ENCODE data around the gene NFE2L3. TPM values are rescaled to one million over a fixed set of nuclear protein-coding genes. Genes with fewer than 3 reads are reported as not detected.

Gene NFE2L3
- total and polyA plus RNA-seq, 8 donors = 1.2 to 10.3 (median 2.4) TPM

DNA sequence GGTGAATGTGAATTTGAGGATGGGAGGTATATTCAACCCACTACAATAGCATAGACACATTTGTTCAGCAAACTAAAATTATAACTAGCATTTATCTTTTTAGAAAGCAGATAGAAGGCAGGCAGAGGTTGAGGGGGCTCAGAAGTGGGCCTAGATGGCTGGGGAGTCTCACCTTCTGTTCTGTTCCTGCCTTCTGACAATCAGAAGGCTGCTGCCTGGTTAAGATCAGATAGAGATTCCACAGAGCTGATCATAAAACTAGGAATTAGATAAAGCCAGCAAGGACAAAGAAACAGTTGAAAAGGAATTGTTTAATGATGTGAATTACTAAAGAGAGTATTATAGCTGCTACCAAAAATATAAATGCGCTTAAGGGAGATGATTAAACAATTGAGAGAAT is 11.6 kb upstream of the NFE2L3 start:
- ATAC-seq = no peak
- no peaks in the 10 kb centered on the region for H3K36me3 ChIP-seq
- intact Hi-C loops (cut with DNase I) = no loop called here
- no peak for DNase-seq
- H3K27ac ChIP-seq = no peak overlapping the region
- WGBS, 2 donors = 95 to 100% methylated on average over 1 of the region's 1 CpG
- FAIRE-seq = no peak
- TF ChIP-seq, protein P1, sequence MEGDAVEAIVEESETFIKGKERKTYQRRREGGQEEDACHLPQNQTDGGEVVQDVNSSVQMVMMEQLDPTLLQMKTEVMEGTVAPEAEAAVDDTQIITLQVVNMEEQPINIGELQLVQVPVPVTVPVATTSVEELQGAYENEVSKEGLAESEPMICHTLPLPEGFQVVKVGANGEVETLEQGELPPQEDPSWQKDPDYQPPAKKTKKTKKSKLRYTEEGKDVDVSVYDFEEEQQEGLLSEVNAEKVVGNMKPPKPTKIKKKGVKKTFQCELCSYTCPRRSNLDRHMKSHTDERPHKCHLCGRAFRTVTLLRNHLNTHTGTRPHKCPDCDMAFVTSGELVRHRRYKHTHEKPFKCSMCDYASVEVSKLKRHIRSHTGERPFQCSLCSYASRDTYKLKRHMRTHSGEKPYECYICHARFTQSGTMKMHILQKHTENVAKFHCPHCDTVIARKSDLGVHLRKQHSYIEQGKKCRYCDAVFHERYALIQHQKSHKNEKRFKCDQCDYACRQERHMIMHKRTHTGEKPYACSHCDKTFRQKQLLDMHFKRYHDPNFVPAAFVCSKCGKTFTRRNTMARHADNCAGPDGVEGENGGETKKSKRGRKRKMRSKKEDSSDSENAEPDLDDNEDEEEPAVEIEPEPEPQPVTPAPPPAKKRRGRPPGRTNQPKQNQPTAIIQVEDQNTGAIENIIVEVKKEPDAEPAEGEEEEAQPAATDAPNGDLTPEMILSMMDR (IDR thresholded peaks at IDR 0.05) = no peak
- no peaks in the 10 kb centered on the region for H3K4me1 ChIP-seq
- H3K27me3 ChIP-seq = no peaks in the 10 kb centered on the region
- H3K9me3 ChIP-seq = no peaks in the 10 kb centered on the region
- no peak overlapping the region for H3K4me3 ChIP-seq

DNA sequence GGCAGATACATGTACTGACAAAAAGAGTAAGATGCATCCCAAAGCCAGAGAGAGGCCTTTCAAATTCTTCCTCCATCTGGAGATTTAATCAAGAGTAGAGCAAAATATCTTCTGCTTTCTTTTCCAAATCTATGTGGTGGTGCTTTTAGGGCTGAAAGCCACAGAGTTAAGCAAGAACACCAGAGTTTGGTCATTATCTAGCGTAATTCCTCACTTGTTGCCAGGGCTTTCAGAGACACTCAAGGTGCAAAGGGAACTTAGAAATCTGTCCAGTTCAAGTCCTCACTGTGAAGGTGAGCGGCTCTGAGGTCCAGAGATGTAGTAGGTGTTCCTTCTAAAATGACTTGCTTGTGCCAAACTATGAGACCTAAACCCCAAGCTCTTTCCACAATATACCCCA is 10.9 kb upstream of the NFE2L3 start:
- Histone ChIP-seq H3K27ac (no peak overlapping the region), H3K36me3 (no peaks in the 10 kb centered on the region), H3K4me1 (no peaks in the 10 kb centered on the region), H3K4me3 (no peak overlapping the region), H3K27me3 (no peaks in the 10 kb centered on the region), H3K9me3 (no peaks in the 10 kb centered on the region)
- 96 to 100% methylated on average over 2 of the region's 2 CpGs for WGBS, 2 donors
- TF ChIP-seq, protein P1 (IDR thresholded peaks at IDR 0.05) = no peak
- intact Hi-C loops (cut with DNase I) = no loop called here
- no peak for DNase-seq
- no peak for FAIRE-seq
- ATAC-seq = no peak

DNA sequence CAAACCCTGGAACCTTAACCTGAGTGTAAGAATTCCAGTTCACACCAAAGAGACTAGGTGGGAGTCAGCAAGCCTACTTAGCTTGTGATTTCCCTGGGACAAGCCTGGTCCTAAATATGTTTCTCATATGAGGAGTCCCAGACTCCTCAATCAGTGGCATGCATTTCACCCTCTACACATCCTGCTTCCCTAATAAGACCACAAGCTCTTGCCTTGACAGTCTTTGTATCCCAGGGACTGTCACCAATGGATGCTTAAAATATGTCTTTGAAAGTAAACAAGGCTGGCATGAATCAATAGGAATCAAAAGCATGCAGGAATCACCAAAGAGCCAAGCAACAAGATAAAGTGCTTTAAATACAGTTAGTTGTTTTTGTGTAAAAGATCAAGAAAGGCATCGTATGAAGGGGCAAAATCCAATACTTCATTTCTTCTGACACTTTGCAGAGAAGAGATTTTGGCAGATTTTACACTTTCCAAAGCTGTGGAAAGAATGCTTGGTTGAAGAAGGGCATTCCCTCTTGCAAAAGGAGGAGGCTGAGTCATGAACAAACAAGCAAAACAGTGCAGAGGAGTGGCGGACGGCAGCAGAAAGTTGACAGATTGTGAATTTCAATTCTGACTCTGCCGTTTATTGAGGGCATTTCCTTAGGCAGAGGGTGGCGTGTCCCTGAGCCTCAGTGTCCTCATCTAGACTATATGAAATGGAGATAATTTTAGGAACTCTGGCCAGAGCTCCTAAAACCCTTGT is 8.5 kb upstream of the NFE2L3 start:
- WGBS, 2 donors = 53 to 57% methylated on average over 5 of the region's 5 CpGs
- Histone ChIP-seq H3K4me1 (no peaks in the 10 kb centered on the region), H3K27me3 (no peaks in the 10 kb centered on the region), H3K9me3 (no peaks in the 10 kb centered on the region), H3K27ac (no peak overlapping the region), H3K36me3 (no peaks in the 10 kb centered on the region), H3K4me3 (no peak overlapping the region)
- TF ChIP-seq, protein P1 (IDR thresholded peaks at IDR 0.05) = no peak
- ATAC-seq (no peak), FAIRE-seq (no peak), DNase-seq (no peak)
- intact Hi-C loops (cut with DNase I) = no loop called here

DNA sequence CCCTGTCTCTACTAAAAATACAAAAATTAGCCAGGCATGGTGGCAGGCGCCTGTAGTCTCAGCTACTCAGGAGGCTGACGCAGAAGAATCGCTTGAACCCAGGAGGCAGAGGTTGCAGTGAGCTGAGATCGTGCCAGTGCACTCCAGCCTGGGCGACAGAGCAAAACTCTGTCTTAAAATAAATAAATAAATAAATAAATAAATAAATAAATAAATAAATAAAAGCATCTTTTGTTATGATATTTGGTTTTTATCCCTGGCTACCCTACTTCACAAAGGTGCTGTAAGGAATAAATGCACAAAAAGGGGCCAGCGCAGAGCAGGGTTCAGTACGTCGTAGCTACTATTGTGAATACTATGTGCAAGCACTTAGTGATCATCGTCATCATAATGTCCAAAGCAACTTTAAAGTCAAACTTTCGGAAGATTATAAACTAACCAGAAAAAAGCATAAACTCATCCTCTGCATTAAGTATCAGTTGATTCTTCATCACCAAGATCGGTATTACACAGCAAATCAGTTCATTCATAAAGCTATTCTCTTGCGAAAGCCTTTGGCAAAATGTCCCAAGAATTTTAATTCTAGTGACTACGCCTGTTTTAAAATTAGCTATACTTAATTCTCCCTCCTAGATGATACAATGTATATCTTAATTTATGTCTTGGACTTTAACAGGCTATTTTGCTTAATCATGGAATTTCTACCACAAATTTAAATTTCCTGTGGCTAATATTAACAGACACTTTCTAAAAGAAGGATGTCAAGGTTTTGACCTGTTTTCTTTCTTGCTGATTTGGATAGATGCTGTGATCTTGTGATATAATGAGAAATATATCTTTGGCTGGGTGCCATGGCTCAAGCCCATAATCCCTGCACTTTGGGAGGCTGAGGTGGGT is 7.6 kb upstream of the NFE2L3 start:
- Histone ChIP-seq H3K9me3 (no peaks in the 10 kb centered on the region), H3K27me3 (no peaks in the 10 kb centered on the region), H3K36me3 (no peaks in the 10 kb centered on the region), H3K4me1 (no peaks in the 10 kb centered on the region), H3K4me3 (no peak overlapping the region), H3K27ac (no peak overlapping the region)
- DNase-seq (no peak), FAIRE-seq (no peak), ATAC-seq (no peak)
- intact Hi-C loops (cut with DNase I) = no loop called here
- WGBS, 2 donors = 87 to 94% methylated on average over 13 of the region's 13 CpGs
- TF ChIP-seq, protein P1 (IDR thresholded peaks at IDR 0.05) = no peak

Data from pancreas (tissue), 10 donors.